NCI-H2227 (cell line): ENCODE results near the gene KRT40.

ENCODE experiments used
- DNase-seq: peaks from one replicate; lab custom pipeline; 2025; ENCODE audit not compliant: unreplicated experiment; lab: John Stamatoyannopoulos, UW

The KRT40 gene

DNA sequence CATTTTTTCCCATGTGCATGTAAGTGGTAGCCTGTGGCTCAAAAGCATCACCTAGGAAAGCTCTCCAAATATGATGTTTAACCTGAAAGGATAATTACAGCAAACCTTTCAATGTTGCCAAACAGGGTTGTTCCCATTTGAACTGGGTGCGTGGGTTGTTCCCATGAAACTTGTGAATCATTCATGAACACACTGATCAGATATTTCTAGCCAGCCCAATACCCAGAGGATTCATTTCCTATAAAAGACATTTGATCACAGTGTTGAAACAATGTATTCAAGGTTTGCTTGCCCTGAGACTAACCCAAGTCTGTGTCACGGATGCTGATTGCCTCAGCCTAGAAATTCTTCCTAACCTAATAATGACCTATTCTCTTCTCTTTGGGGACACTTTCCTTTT is 30.2 kb downstream of the KRT40 start:
- no peak for DNase-seq

DNA sequence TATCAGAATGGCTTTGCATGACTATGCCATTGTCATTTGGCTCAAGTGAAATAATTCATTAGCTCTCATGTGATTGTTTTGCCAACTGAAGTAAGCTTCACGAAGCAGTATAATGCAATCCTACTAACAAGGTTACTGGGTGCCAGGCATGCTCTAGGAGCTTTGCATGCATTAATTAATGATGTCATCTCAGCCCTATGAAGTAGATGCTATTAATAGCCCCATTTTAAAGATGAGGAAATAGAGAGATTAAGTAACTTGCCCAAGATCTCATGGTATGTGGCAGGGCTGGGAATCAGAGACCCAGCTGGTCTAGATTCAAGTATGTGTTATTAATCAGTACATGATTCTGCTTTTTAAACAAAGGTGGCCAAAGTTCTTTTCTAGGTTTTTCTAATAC is 31.5 kb downstream of the KRT40 start:
- no peak for DNase-seq

DNA sequence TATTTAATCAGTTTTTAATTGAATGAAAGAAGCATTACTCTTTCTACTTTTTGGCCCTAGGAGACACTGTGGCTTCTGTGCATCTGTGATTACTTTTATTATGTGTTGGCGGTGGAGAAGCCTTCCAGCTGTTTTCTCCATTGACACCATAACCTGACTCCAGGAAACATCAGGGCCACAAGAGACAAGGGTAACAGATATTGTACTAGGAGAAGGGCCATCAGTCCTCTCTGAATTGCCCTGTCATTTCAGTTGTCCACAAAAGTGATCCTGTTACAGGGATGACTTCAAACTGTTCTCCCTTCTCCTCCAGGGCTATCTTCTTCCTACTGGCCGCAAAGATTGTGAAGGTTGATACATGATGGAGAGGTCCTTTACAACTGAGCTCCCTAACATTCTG is 32.0 kb downstream of the KRT40 start:
- no peak for DNase-seq

DNA sequence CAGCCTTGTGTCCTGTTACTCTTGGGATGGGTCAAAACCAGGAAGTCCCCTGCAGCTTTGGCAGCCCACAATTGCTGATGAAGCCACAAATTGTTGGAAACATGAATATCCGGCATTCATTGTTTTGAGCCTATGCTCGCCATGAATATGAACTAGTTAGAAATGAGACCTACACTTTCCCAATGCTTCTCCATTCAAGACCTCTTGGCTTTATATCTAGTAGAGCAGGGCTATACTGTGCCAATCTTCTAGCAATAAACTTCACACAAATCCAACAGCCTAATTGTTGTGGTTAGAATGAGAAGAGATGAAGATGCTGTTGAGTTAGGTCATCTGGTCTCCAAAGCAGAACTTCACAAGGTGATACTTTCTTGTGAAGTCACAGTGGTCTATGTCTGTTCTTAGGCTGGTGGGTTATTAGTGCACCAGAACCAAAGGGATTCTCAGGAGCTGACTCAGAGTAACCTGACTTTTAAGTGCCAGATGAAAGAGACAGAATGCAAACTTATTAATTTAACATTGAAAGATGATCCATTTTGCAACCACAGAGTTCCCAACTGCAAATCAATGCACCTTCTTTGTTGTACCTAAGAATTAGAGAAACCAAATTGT is 33.0 kb downstream of the KRT40 start:
- DNase-seq, result no peak

DNA sequence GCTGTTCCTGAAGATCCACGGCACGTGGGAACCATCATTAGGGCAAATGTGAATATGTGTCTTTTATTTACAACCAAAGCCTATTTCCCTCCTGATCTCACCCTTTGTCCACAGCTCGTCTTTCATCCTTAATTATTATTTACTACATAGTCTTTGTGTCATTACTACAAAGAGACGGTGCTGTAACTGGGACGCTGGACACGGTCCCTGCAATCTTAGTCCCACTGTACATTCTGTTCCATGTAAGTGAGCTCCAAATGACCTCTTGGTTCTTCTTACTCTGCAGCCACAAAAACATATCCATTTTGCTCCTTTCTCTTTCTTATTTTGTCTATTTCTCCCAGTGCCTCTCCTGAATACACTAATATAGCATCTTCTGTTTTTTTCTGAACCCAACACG is 34.0 kb downstream of the KRT40 start:
- DNase-seq, result peak; percentile 24

DNA sequence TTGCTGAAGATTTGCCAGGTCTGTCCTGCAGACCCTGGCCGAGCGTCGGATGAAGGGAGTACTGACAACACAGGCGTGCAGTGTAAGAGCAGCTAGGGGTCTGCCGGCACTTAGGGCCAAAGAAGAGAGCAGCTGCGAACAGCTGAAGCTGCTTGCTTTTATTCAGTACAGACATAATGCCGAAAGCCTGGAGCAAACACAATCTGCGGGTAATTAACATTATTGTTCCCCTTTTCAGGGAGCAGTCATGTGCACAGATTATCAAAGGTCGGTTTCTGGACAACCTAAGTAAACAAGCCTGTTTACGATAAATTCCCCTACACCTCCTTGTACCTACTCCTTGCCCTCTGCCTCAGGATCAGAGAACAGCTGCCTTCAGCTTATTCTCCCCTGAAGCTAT is 34.7 kb downstream of the KRT40 start:
- DNase-seq, result peak; percentile 56

DNA sequence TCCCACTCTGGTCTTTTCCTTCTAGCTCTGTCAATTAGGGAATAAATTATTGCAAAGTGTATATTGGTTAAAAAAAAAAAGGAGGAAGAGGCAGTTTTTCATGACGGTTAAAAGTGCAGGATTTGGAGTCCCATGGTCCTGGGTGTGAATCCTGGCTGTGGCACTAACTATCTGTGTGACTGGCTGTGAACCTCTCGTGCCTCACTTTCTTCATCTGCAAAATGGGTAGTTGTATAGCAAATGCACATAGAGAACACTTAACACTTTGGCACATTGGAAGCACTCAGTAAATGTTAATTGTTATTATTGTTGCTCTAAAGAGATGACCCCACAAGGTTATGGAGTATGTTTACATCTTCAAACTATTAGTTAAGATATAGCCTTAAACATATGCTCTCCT is 36.2 kb downstream of the KRT40 start:
- DNase-seq, result no peak

DNA sequence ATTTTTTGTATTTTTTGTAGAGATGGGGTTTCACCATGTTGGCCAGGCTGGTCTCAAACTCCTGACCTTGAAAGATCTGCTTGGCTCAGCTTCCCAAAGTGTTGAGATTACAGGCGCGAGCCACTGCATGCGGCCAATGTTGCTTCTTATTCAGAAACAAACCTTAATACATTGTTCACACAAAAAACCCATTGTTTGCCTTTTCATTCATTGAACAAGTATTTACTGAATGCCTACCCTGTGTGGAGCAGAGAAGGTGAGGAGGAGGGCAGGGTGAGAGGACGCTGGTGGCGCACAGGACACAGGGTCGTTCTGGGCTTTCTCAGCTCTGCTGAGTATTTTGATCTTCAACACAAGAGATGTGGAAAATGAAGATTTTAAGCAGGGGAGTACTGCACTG is 38.7 kb downstream of the KRT40 start:
- DNase-seq, result no peak

DNA sequence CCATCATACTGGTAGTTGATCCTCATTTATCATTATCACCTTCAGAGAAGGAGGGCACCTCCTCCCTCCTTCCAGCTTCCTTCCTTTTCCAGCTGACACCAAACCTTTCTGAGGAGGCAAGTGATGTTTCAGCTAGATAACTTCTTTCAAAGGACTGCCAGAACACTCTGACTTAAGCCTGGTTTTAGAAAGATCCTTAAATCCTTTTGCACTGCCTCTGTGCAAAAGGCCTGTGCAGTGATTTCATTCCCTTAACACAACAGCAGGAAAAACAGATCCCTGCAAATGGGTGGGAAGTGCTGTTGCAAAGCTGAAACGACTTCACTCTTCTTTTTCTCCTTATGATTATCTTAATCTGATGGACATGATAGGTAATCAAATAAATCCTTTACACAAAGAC is 39.6 kb downstream of the KRT40 start:
- no peak for DNase-seq

DNA sequence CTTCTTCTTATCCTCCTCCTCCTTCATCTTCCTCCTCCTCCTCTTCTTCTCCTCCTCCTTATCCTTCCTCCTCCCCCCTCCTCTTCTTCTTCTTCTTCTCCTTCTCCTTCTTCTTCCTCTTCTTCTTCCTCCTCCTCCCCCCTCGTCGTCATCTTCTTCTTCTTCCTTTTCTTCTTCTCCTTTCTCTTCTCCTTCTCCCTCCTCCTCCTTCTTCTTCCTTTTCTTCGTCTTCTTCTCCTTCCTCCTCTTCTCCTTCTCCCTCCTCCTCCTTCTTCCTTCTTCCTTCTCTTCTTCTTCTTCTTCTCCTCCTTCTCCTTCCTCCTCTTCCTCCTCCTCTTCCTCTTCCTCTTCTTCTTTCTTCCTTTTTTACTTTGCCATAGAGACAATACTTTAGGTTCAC is 41.6 kb downstream of the KRT40 start:
- no peak for DNase-seq

DNA sequence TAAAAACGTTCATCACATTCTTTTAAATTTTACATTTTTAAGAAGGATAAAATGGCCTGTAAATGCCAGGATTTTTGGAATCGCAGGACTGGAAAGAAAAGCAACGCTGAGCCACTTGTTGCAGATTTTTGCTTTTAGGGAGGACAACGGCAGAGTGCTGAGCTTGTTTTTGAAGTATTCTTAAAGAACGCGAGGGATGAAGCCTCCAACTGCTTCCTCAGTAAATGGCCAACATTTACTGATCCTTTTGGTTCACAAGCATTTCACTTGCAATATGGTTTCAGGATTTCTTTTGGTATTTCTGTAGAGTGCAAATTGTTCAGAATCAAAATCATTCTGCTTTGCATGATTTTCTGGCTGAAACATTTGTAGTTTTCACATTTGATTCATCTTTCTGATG is 43.9 kb downstream of the KRT40 start:
- no peak for DNase-seq

DNA sequence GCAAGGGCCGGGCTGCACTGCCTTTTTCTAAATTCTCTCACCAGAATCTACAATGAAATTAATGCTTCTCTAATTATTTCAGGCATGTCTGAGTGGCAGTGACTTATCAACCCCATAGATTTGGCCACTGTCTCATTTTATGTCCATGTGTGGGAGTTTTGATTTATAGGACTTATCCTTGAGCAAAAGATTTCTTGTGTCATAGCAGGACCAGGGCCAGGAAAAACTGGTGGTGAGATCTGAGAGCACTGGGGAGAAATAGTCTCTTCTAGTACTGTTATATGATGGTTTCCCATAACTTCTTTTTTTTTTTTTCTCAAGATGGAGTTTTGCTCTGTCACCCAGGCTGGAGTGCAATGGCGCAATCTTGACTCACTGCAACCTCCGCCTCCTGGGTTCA is 45.1 kb downstream of the KRT40 start:
- DNase-seq, result no peak

DNA sequence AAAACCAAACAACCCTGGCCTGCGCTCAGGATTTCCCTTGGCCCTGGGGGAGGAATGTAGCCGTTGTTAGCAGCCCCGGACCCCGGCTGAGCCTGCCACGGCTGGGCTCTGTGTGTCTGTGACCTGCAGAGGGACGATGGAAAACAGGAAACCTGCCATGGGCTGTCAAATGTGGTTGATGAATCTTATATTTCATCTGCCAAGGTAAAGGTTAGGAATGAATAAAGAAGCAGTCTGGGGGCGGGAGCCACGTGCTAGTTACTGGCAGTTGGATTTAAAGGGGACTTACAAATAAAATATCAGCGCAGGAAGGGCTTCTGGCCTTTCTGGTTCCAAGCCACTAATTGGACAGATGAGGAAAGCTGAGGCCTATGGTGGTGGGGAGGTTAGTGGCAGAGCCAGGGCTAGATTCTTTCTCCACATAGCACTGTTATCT is 46.7 kb downstream of the KRT40 start, which contains the start of gene KRT23:
TSS of gene KRT23 (minus strand) at position 263 of the 436 bp plus-strand sequence. CDS start 1,043 bp downstream, outside the sequence.
- no peak for DNase-seq

DNA sequence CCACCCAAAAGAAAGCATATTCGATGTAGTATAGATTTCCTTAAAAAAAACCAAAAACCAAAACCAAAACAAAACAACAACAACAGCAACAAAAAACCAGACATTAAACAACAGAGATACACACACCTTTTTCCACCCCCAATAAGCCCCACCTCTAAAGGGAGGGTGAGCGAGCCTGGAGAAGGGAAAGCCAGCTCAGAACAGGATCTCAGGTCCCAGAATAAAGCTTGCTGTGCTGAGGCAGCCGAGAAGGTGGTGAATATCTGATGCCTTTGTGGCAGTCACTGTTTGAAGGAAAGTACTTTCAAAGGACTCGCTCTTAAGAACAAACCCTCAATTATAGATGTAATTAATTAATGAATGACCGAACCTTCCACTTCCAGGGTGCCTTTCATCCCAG is 47.1 kb downstream of the KRT40 start:
- no peak for DNase-seq

DNA sequence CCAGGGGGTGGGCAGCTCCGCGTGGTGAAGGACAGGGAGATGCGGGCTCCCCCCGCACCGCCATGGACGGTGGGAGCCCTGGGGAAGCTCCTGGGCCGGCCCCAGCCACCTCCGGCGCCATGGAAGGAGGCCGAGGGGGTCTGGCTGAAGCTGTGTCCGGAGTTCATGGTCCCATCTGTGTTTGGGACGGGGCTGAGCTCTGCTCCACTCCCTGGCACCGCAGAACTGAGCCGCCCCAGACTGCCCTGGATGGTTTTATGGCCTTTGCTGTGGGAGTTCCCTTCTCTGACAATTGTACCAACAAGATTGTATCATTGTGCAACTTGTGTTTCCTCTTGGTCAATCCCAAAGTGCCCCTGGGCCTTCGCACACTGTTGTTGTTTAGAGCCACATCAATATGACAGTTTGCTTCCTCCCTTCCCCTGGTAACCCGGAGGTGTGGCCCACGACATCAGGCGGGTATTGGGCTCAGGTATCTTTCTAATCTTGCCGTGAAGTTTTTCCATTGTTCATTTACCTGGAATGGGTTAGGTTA is 47.6 kb downstream of the KRT40 start:
- no peak for DNase-seq

DNA sequence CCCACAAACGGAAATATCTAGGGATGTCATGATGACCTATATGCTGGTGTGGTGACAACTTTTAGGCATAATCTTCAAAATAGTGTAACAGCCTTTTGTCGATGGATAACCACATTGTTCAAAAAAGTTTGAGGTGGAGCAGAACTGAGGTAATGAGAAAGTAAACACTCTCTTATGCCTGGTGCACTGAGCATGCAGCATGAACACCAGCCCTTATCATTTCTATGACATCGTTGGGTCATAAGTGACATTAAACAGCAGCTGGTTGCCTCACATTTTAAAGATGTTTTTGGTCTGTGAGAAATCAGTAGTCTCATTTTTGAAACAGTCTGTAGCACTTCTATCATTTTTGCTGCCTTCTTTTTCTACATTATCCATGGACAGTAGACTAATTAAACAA is 48.5 kb downstream of the KRT40 start:
- no peak for DNase-seq

DNA sequence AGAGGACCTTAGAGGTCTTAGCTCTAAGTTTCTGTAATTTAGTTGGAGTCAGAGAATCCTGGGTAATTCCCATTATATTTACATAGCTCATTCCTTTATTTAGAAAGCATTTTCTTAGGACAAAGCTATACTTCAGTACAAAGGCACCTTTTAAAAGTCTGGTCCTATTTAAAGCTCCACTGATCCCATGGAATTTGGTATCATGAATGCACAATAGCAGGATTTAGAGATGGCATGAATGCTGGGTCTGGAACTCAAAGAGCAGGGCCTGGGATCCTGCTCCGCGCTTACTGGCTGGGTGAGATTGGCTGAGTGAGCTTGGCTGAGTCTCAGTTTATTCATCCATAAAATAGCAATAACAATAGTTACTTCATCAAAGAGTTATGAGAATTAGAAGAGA is 51.5 kb downstream of the KRT40 start:
- DNase-seq, result no peak

DNA sequence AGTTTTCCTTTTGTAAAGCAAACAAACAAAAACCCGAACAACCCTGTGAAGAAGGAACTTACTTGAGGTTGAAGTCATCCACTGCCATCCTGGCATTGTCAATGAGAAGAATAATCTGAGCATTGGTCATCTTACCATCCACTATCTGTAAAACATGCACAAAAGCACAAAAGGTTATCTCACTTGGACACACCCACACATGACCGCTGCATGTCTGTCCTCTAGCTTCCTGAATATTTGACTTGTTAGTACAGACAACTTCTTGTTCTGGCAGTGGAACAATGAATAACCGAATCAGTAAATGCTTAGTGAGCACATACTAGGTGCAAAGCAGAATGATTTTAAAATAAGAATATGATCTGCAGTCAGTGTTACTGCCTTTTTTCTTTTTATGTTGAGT is 52.8 kb downstream of the KRT40 start:
- no peak for DNase-seq
